HG02840 (cell line): ENCODE data around the gene TBX4.
"Not testable (repeated sequence)": the region's sequence is repeated elsewhere in the genome, so short reads cannot be mapped to it uniquely, and the experiment has no call there.

ENCODE experiments used
- ATAC-seq: cut with Tn5 transposase; IDR thresholded peaks from one replicate; pipeline ENCODE4 v1.9.1; 2021; ENCODE audit warnings: mild to moderate bottlenecking, moderate library complexity, moderate number of reproducible peaks; ENCODE audit not compliant: unreplicated experiment, low FRiP score

Gene TBX4

GRCh38 chr17:61517265-61517664 lies 65.0 kb downstream of the TBX4 start:
- no peak for ATAC-seq

DNA sequence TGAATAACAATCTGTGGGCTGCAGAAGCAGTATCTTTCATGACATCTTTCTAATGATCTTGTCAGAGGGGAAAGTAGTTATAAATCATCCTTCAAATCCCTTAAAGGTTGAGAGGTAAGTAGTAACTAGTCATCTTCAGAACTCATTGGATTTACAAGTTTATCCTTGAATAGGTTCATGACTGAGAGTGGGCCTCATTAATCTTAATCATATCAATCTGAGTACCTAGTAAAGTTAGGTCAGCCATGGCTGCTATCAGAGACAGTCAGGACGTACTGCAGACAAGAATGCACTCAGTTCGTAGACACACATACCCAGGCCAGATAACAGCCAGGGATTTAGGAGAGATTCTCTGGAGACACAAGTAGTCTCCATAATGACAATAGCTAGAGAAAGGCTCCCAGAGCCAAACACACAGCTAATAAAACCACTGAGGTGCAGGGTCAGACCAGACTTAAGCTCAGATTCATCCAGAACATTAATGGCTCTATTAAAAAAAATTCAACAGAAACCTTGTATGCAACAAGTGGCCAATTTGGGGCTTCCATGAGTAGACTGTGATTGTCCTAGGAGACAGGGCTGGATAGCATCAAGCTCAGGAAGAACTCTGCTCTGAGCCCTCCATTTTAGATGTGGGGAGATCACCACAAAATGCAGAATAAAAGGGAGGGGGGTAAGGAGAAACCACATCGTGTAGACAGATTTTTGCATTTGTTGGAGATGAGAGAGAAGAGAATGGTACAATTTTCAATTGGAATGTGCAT lies 65.8 kb downstream of the TBX4 start:
- no peak for ATAC-seq

DNA sequence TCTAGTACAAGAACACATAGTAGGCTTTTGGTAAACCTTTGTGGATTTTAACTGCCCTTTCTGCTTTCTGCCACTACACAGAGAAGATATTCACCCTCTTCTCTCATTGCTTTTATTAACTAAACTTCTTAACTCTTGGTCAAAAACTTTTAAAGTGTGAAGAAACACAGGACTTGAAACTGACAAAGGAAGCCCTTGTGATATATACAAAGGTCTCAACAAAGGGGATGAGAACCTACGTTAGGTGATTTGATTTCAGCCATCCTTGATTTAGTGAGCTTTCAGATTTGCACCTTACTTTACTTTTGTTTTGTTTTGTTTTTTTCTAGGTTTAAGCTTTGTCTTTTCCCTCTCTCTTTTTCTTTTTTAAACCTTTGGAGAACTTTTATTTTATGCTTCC lies 66.9 kb downstream of the TBX4 start:
- ATAC-seq = no peak

GRCh38 chr17:61519754-61520440 lies 67.7 kb downstream of the TBX4 start:
- no peak for ATAC-seq

GRCh38 chr17:61520897-61521296 lies 68.7 kb downstream of the TBX4 start:
- ATAC-seq = no peak

GRCh38 chr17:61522088-61522487 lies 69.9 kb downstream of the TBX4 start:
- ATAC-seq = no peak

DNA sequence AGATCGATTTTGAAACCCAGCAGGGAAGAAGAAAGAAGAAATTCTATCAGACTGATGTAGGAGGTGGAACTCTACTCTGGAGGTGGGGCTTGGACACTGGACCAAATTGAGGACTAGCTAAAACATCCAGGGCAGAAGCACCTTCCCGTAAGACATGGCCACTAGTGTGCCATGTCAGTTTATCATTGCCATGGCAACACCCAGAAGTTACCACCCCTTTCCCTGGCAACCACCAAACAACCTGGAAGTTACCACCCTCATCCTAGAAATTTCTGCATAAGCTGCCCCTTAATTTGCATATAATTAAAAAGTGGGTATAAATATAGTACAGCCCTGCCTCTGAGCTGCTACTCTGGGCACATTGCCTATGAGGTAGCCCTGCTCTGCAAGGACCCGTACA lies 72.1 kb downstream of the TBX4 start:
- ATAC-seq = no peak

GRCh38 chr17:61527441-61527840 lies 75.2 kb downstream of the TBX4 start:
- ATAC-seq = not testable (repeated sequence)

DNA sequence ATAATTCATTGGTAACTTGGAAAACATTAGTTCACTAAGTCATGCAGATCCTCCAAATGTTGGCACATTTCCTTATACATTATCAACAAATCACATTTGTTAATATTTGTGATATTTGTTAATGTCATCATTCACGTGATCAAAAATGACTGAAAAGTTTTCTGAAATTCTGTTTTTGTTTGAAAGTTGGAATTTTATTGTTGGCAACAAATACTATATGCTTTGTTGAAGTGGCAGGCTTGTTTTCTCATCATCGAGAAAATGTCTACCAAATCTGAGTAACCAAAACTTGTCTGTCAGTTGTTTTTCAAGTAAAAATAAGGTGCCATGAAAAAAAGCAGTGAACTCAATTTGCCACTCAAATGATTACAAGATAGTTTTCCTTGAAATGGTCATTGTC lies 75.9 kb downstream of the TBX4 start:
- ATAC-seq = no peak

GRCh38 chr17:61531223-61531622 lies 79.0 kb downstream of the TBX4 start:
- ATAC-seq = no peak

GRCh38 chr17:61532826-61533225 lies 80.6 kb downstream of the TBX4 start:
- ATAC-seq = no peak

GRCh38 chr17:61533797-61534196 lies 81.6 kb downstream of the TBX4 start:
- no peak for ATAC-seq

- ATAC-seq = no peak
Observed at GRCh38 chr17:61534414-61534813, 82.2 kb downstream of the TBX4 start.
